Testis (tissue), 3 donors: Measurements from ENCODE around the gene ZMIZ1. TPM values are rescaled to one million over a fixed set of nuclear protein-coding genes. Genes with fewer than 3 reads are reported as not detected.

Experiments
- DNase-seq: peaks from one replicate; pipeline ENCODE4 v3.0.0-alpha.2; 2019
- H3K27ac ChIP-seq, 2 donors: fragments of 200-600 bp; sonication (generic); one replicate each; pipeline ENCODE4 v1.5.1; 2019
- H3K27me3 ChIP-seq: fragments of 200-600 bp; sonication (generic); one replicate; pipeline ENCODE4 v1.5.1; 2019
- H3K36me3 ChIP-seq: fragments of 200-600 bp; sonication (generic); one replicate; pipeline ENCODE4 v1.5.1; 2017; ENCODE audit warnings: low read depth; ENCODE audit errors: missing control alignments
- H3K4me1 ChIP-seq: fragments of 200-600 bp; sonication (generic); one replicate; pipeline ENCODE4 v1.5.1; 2019
- H3K4me3 ChIP-seq, 2 donors: fragments of 200-600 bp; sonication (generic); one replicate each; pipeline ENCODE4 v1.5.1; 2017 to 2019
- H3K9me3 ChIP-seq: fragments of 200-600 bp; sonication (generic); one replicate; pipeline ENCODE4 v1.5.1; 2017
- POLR2A ChIP-seq: fragments of 450-650 bp; IDR thresholded peaks from one replicate; pipeline ENCODE4 v1.6.1; 2017; ENCODE audit warnings: antibody characterized with exemption, mild to moderate bottlenecking, moderate library complexity
- WGBS, 2 donors: methylation state at CpG; one replicate each; pipeline ENCODE4 v1.1.5; 2018; 5-methylcytosine and 5-hydroxymethylcytosine counted together
- intact Hi-C: fragments of 100-400 bp; cut with DNase I; formaldehyde crosslinking; loops from one replicate; pipeline ENCODE4 v1.15.1; 2023; ENCODE audit warnings: low total_unique reads
- polyA plus RNA-seq: library from polyadenylated mRNA; stranded (reverse); fragments of 350-450 nt; fragmentation: Illumina TruSeq; extraction: RNeasy Lipid Tissue Mini Kit (QIAGEN cat#74804); gene quantifications from one replicate; pipeline ENCODE4 v1.2.3, GENCODE V29; 2014; ENCODE audit warnings: low read depth, low replicate concordance; ENCODE audit not compliant: insufficient read depth
- total RNA-seq, 2 donors: library from RNA; depleted of rRNA; stranded (reverse); fragments of >200 nt; gene quantifications; one replicate each; pipeline ENCODE4 v1.2.3, GENCODE V29; 2016
- TF ChIP-seq, protein P1 (sequence below), 3 experiments: fragments of 450-650 bp in 2 of 3; fragments of 200-600 bp in 1 of 3; sonication (generic) in 1 of 3; IDR thresholded peaks; one replicate each; pipeline ENCODE4 v1.5.1; 2016 to 2019; ENCODE audit warnings: antibody characterized with exemption in 3 of 3, mild to moderate bottlenecking in 2 of 3, moderate library complexity in 1 of 3

ZMIZ1 gene
- total and polyA plus RNA-seq, 3 donors from 2014 or later: 15.2 to 22.0 (median 18.8) TPM

DNA sequence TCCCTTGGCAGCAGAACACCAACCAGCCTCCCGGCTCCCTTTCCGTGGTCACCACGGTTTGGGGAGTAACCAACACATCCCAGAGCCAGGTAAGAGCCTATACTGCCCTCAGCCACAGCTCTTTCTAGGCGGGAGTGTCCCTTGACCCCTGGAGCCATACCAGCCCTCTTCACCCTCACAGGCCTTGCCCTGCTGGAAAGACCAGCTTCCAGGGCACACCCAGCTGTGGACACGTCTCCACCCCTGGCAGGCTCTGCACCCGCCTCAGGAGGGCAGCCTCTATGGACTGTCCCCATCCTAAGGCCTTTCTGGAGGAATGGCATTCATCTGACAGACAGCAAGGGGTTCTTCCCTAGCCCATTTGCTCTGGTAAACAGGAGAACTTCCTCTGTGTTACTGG lies 221.0 kb downstream of the ZMIZ1 start:
- Histone ChIP-seq H3K9me3 (no peaks in the 10 kb centered on the region), H3K27me3 (no peaks in the 10 kb centered on the region), H3K36me3 (no peaks in the 10 kb centered on the region), H3K27ac (no peak overlapping the region), H3K4me3 (no peak overlapping the region), H3K4me1 (peaks cover 15% of the 10 kb centered on the region)
- TF ChIP-seq POLR2A: no peak
- TF ChIP-seq, protein P1, sequence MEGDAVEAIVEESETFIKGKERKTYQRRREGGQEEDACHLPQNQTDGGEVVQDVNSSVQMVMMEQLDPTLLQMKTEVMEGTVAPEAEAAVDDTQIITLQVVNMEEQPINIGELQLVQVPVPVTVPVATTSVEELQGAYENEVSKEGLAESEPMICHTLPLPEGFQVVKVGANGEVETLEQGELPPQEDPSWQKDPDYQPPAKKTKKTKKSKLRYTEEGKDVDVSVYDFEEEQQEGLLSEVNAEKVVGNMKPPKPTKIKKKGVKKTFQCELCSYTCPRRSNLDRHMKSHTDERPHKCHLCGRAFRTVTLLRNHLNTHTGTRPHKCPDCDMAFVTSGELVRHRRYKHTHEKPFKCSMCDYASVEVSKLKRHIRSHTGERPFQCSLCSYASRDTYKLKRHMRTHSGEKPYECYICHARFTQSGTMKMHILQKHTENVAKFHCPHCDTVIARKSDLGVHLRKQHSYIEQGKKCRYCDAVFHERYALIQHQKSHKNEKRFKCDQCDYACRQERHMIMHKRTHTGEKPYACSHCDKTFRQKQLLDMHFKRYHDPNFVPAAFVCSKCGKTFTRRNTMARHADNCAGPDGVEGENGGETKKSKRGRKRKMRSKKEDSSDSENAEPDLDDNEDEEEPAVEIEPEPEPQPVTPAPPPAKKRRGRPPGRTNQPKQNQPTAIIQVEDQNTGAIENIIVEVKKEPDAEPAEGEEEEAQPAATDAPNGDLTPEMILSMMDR (IDR thresholded peaks at IDR 0.05): no peak
- no peak for DNase-seq
- WGBS, 2 donors: 40 to 77% methylated on average over 1 to 6 of the region's 6 CpGs
- intact Hi-C loops: no loop called here

GRCh38 chr10:79292026-79292766 lies 223.4 kb downstream of the ZMIZ1 start:
- no peak for DNase-seq
- intact Hi-C loops: no loop called here
- no peaks in the 10 kb centered on the region for H3K36me3 ChIP-seq
- TF ChIP-seq, protein P1 (IDR thresholded peaks at IDR 0.05): no peak
- no peak for TF ChIP-seq POLR2A
- 90 to 96% methylated on average over 7 to 14 of the region's 14 CpGs for WGBS, 2 donors
- H3K4me3 ChIP-seq: no peak overlapping the region
- no peaks in the 10 kb centered on the region for H3K27me3 ChIP-seq
- H3K27ac ChIP-seq: no peak overlapping the region
- H3K9me3 ChIP-seq: no peaks in the 10 kb centered on the region
- H3K4me1 ChIP-seq: no peaks in the 10 kb centered on the region

GRCh38 chr10:79292891-79293746 lies 224.4 kb downstream of the ZMIZ1 start:
- WGBS, 2 donors: 77 to 84% methylated on average over 13 to 24 of the region's 24 CpGs
- H3K4me1 ChIP-seq: no peaks in the 10 kb centered on the region
- no peaks in the 10 kb centered on the region for H3K9me3 ChIP-seq
- H3K27ac ChIP-seq: peak overlapping the region in 1 of 2 donors; percentile 0
- no peaks in the 10 kb centered on the region for H3K36me3 ChIP-seq
- H3K27me3 ChIP-seq: no peaks in the 10 kb centered on the region
- no peak for TF ChIP-seq POLR2A
- TF ChIP-seq, protein P1 (IDR thresholded peaks at IDR 0.05): no peak
- DNase-seq: no peak
- intact Hi-C loops: no loop called here
- no peak overlapping the region for H3K4me3 ChIP-seq

- H3K36me3 ChIP-seq: no peaks in the 10 kb centered on the region
- peak; percentile 34 for DNase-seq
- H3K4me1 ChIP-seq: no peaks in the 10 kb centered on the region
- no peak for TF ChIP-seq POLR2A
- TF ChIP-seq, protein P1 (IDR thresholded peaks at IDR 0.05): no peak
- H3K4me3 ChIP-seq: no peak overlapping the region
- H3K9me3 ChIP-seq: no peaks in the 10 kb centered on the region
- H3K27ac ChIP-seq: peak overlapping the region in 1 of 2 donors; percentile 0
- intact Hi-C loops: no loop called here
- no peaks in the 10 kb centered on the region for H3K27me3 ChIP-seq
- 77 to 90% methylated on average over 8 to 11 of the region's 11 CpGs for WGBS, 2 donors
Measured at GRCh38 chr10:79293841-79294581, 225.2 kb downstream of the ZMIZ1 start.
